IMR-90 (cell line): Measurements from ENCODE around the gene SMIM26. TPM values are rescaled to one million over a fixed set of nuclear protein-coding genes. Genes with fewer than 3 reads are reported as not detected.

Experiments used
- ATAC-seq: fragments of 200-7000 bp; cut with Tn5 transposase; 2 replicates; pipeline ENCODE4 v1.9.1; 2020; ENCODE audit warnings: low read depth, mild to moderate bottlenecking, moderate library complexity
- BruUV-seq: library from RNA; stranded (reverse); fragments of 400-500 nt; replicated peaks from 2 replicates; lab custom pipeline; 2021; lab: Mats Ljungman, UMichigan
- CTCF ChIA-PET: fragments of 300-600 bp; formaldehyde crosslinking; extraction: SDS; loops from one replicate; lab custom pipeline; 2021; ENCODE audit warnings: antibody characterized with exemption; lab: Yijun Ruan, JAX
- POLR2A ChIA-PET: fragments of 300-600 bp; sonication (Branson Sonifier 250); formaldehyde crosslinking; loops from one replicate; lab custom pipeline; 2022; ENCODE audit warnings: antibody characterized with exemption; ENCODE audit not compliant: unreplicated experiment; lab: Charles Lee
- DNase-seq: peaks from one replicate; pipeline ENCODE4 v3.0.0; 2013
- H2AFZ ChIP-seq: replicated peaks from 2 replicates; pipeline ENCODE3; 2013; ENCODE audit warnings: low read length, mild to moderate bottlenecking; ENCODE audit not compliant: poor library complexity
- H2AK5ac ChIP-seq: 2 replicates; pipeline ENCODE4 v1.6.1; 2013; ENCODE audit warnings: low read depth, low read length, inconsistent platforms
- H2AK9ac ChIP-seq: replicated peaks from 2 replicates; pipeline ENCODE3; 2013; ENCODE audit warnings: mild to moderate bottlenecking, low read depth, low read length, moderate library complexity; ENCODE audit not compliant: poor library complexity
- H2BK120ac ChIP-seq: 2 replicates; pipeline ENCODE4 v1.6.1; 2013; ENCODE audit warnings: low read depth, low read length, inconsistent platforms
- H2BK15ac ChIP-seq: 3 replicates; pipeline ENCODE4 v1.6.1; 2013; ENCODE audit warnings: low read depth, low read length, inconsistent platforms
- H2BK20ac ChIP-seq: 2 replicates; pipeline ENCODE4 v1.6.1; 2013; ENCODE audit warnings: low read depth, mild to moderate bottlenecking, inconsistent platforms, low read length, moderate library complexity
- H2BK5ac ChIP-seq: 2 replicates; pipeline ENCODE4 v1.6.1; 2013; ENCODE audit warnings: mild to moderate bottlenecking, low read depth, low read length, inconsistent platforms; ENCODE audit not compliant: poor library complexity, severe bottlenecking
- H3K14ac ChIP-seq: replicated peaks from 2 replicates; pipeline ENCODE4 v1.6.1; 2013; ENCODE audit warnings: low read depth, low read length, inconsistent platforms
- H3K18ac ChIP-seq: 2 replicates; pipeline ENCODE4 v1.6.1; 2013; ENCODE audit warnings: low read depth, low read length, control low read depth
- H3K23ac ChIP-seq: 2 replicates; pipeline ENCODE4 v1.6.1; 2013; ENCODE audit warnings: low read depth, low read length, inconsistent platforms
- H3K27ac ChIP-seq: 2 replicates; pipeline ENCODE4 v1.5.1; 2013; ENCODE audit warnings: mild to moderate bottlenecking, control low read depth, low read length; ENCODE audit not compliant: insufficient read depth
- H3K27me3 ChIP-seq: 2 replicates; pipeline ENCODE4 v1.6.1; 2013; ENCODE audit warnings: low read length; ENCODE audit not compliant: control insufficient read depth, insufficient read depth
- H3K36me3 ChIP-seq: 2 replicates; pipeline ENCODE4 v1.6.1; 2013; ENCODE audit warnings: low read length, mixed read lengths; ENCODE audit not compliant: control insufficient read depth, insufficient read depth
- H3K4ac ChIP-seq: 2 replicates; pipeline ENCODE4 v1.6.1; 2013; ENCODE audit warnings: low read depth, low read length, inconsistent platforms
- H3K4me1 ChIP-seq: 2 replicates; pipeline ENCODE4 v1.6.1; 2013; ENCODE audit warnings: low read length, mixed read lengths; ENCODE audit not compliant: control insufficient read depth, insufficient read depth
- H3K4me2 ChIP-seq: 2 replicates; pipeline ENCODE4 v1.6.1; 2013; ENCODE audit warnings: low read depth, mild to moderate bottlenecking, control low read depth, low read length, moderate library complexity
- H3K4me3 ChIP-seq: 2 replicates; pipeline ENCODE4 v1.5.1; 2013; ENCODE audit warnings: low read depth, mild to moderate bottlenecking, control low read depth, low read length, moderate library complexity; ENCODE audit not compliant: insufficient read depth
- H3K56ac ChIP-seq: 2 replicates; pipeline ENCODE4 v1.6.1; 2013; ENCODE audit warnings: low read length, inconsistent platforms; ENCODE audit not compliant: insufficient read depth; ENCODE audit errors: extremely low read depth
- H3K79me1 ChIP-seq, 2 experiments: 2 replicates each; pipeline ENCODE4 v1.6.1; 2013; ENCODE audit warnings: low read length in 2 of 2, inconsistent platforms in 1 of 2, low read depth in 1 of 2
- H3K9ac ChIP-seq: 2 replicates; pipeline ENCODE4 v1.6.1; 2013; ENCODE audit warnings: low read depth, low read length, control low read depth
- H3K9me1 ChIP-seq: 2 replicates; pipeline ENCODE4 v1.6.1; 2013; ENCODE audit warnings: low read length, inconsistent platforms; ENCODE audit not compliant: insufficient read depth
- H3K9me3 ChIP-seq: 2 replicates; pipeline ENCODE4 v1.6.1; 2013; ENCODE audit warnings: low read length; ENCODE audit not compliant: control insufficient read depth, insufficient read depth
- H4K20me1 ChIP-seq: 2 replicates; pipeline ENCODE4 v1.6.1; 2013; ENCODE audit warnings: low read length, inconsistent platforms; ENCODE audit not compliant: insufficient read depth
- H4K5ac ChIP-seq: 2 replicates; pipeline ENCODE4 v1.6.1; 2013; ENCODE audit warnings: mild to moderate bottlenecking, low read depth, low read length, control low read depth
- H4K8ac ChIP-seq, 2 experiments: 2 replicates each; pipeline ENCODE4 v1.6.1; 2013; ENCODE audit warnings: low read depth in 2 of 2, low read length in 2 of 2, control low read depth in 1 of 2, inconsistent platforms in 1 of 2
- H4K91ac ChIP-seq: 2 replicates; pipeline ENCODE4 v1.6.1; 2013; ENCODE audit warnings: low read depth, low read length, inconsistent platforms; ENCODE audit not compliant: insufficient read depth
- BHLHE40 ChIP-seq: fragments of 150-350 bp; IDR thresholded peaks from 2 replicates; pipeline ENCODE4 v1.6.1; 2016; ENCODE audit warnings: mild to moderate bottlenecking, low read depth, low read length
- CHD1 ChIP-seq: IDR thresholded peaks from 2 replicates; pipeline ENCODE4 v1.6.1; 2012; ENCODE audit warnings: low read depth, low read length, improper control_type of control experiment
- ELK1 ChIP-seq: fragments of 150-350 bp; IDR thresholded peaks from 2 replicates; pipeline ENCODE4 v1.6.1; 2016; ENCODE audit warnings: low read depth, mild to moderate bottlenecking, low read length, moderate library complexity, borderline replicate concordance
- FOS ChIP-seq: fragments of 150-350 bp; IDR thresholded peaks from 2 replicates; pipeline ENCODE4 v1.6.1; 2016; ENCODE audit warnings: low read depth, low read length
- MAFK ChIP-seq: IDR thresholded peaks from 2 replicates; pipeline ENCODE4 v1.6.1; 2012; ENCODE audit warnings: low read depth, low read length, improper control_type of control experiment
- MAZ ChIP-seq: IDR thresholded peaks from 2 replicates; pipeline ENCODE4 v1.6.1; 2012; ENCODE audit warnings: low read depth, mild to moderate bottlenecking, low read length, improper control_type of control experiment, moderate library complexity, borderline replicate concordance
- MXI1 ChIP-seq: IDR thresholded peaks from 2 replicates; pipeline ENCODE4 v1.6.1; 2012; ENCODE audit warnings: low read depth, mild to moderate bottlenecking, low read length, moderate library complexity, borderline replicate concordance
- POLR2A ChIP-seq: IDR thresholded peaks from 2 replicates; pipeline ENCODE4 v1.6.1; 2012; ENCODE audit warnings: mild to moderate bottlenecking, low read depth, low read length
- RCOR1 ChIP-seq: IDR thresholded peaks from 2 replicates; pipeline ENCODE4 v1.6.1; 2012; ENCODE audit warnings: mild to moderate bottlenecking, low read length, improper control_type of control experiment; ENCODE audit not compliant: insufficient replicate concordance
- RFX5 ChIP-seq: IDR thresholded peaks from 2 replicates; pipeline ENCODE4 v1.8.0; 2012; ENCODE audit warnings: low read depth, mild to moderate bottlenecking, low read length, moderate library complexity
- SMC3 ChIP-seq: fragments of 150-350 bp; IDR thresholded peaks from 2 replicates; pipeline ENCODE4 v1.6.1; 2016; ENCODE audit warnings: low read depth, mild to moderate bottlenecking, antibody characterized with exemption, low read length, moderate library complexity
- USF2 ChIP-seq: fragments of 150-350 bp; IDR thresholded peaks from 2 replicates; pipeline ENCODE4 v1.6.1; 2017; ENCODE audit warnings: mild to moderate bottlenecking, antibody characterized with exemption, low read length, low read depth
- WGBS, 2 experiments: methylation state at CpG; one replicate each; pipeline versions ENCODE4 v1.1.5 to v1.1.7; 2013; ENCODE audit warnings: missing lambda C conversion rate in 2 of 2; ENCODE audit not compliant: insufficient read length in 1 of 2; ENCODE audit errors: extremely low coverage in 2 of 2; 5-methylcytosine and 5-hydroxymethylcytosine counted together
- dilution Hi-C: fragments of 300-500 bp; cut with HindIII; formaldehyde crosslinking; loops from one replicate; pipeline ENCODE4 v1.14.3; 2018; ENCODE audit warnings: low sequenced_read_pairs; ENCODE audit not compliant: unreplicated experiment
- in situ Hi-C: fragments of 300-500 bp; cut with MboI; formaldehyde crosslinking; loops from 3 replicates; pipeline ENCODE4 v1.14.3; 2019; ENCODE audit warnings: low sequenced_read_pairs, inconsistent platforms, mixed read lengths
- intact Hi-C: fragments of 100-400 bp; cut with micrococcal nuclease; formaldehyde crosslinking; loops from 2 replicates; pipeline ENCODE4 v1.10.0; 2022
- polyA plus RNA-seq, 3 experiments: library from polyadenylated mRNA; depleted of rRNA; stranded (reverse); fragments of >200 nt; gene quantifications; 2 replicates each; pipeline ENCODE4 v1.2.3, GENCODE V29; 2012; ENCODE audit warnings: low replicate concordance in 1 of 3
- total RNA-seq: library from RNA; depleted of rRNA; stranded (reverse); fragments of >200 nt; gene quantifications from 2 replicates; pipeline ENCODE4 v1.2.3, GENCODE V29; 2012
- TF ChIP-seq, protein P1 (sequence below): conservative IDR thresholded peaks from 2 replicates; pipeline ENCODE4 v1.5.1; 2012; ENCODE audit warnings: mild to moderate bottlenecking, low read depth, low read length, improper control_type of control experiment

Gene SMIM26
- total and polyA plus RNA-seq, 2 of the 4 experiments (the other 2 are of a cell fraction), result 42.8 to 45.7 TPM

DNA sequence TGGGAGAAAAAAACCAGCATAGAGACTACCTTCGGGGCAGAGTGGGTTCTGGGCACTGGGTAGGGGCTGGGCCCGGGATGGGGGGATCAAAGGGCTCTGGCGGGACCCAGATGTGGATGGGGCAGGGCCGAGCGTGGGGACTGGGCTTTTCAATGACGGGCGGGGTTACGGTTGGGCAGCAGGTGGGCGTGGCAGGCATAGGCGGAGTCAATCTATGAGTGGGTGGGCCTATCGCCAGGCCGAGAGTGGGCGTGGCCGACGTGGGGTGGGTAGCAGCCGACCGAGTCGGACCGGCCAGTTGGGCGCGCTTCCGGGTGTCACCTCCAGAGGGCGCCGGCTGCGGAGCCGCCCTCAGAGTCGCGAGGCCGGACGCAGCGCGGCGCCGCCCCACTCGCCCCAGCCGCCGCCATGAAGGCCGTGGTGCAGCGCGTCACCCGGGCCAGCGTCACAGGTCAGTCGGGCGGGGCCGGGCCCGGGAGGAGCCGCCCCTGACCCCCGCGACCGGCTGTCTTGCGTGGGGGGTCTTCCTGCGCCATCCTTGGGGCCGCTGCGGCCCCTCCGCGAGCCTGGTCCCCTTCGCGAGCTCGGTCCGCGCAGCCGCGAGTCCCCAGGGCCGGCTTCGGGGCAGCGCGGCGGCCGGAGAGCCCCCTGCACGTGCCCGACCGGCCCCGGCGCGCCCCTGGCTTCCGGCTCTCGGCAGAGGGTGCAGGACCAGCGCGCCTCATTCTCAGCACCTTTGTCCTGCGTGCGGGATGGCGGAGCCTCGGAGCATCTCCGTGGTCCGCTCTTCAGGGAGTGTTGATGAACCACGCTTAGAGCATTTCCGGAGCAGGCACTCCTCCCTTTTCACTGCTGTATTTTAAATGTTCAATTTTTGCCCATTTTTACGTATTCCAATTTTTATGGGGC lies 20.7 kb downstream of the SMIM26 start, which contains the start of gene DTD1:
Gene DTD1, plus strand, starts transcription at position 390 of the 909 bp plus-strand sequence. Its CDS starts 19 bp downstream, at position 409.
- Histone ChIP-seq H4K91ac (peak within 1 kb of the TSS; percentile 53; the same call in 1 of the 2 replicates), H3K56ac (no peak within 1 kb of the TSS), H2BK5ac (peak within 1 kb of the TSS; percentile 3), H4K8ac (peak within 1 kb of the TSS; percentile 46 to 85), H3K4me2 (peak within 1 kb of the TSS; percentile 68), H3K27ac (peak within 1 kb of the TSS; percentile 41), H3K4me1 (no peaks in the 10 kb centered on the region), H2AK5ac (no peak within 1 kb of the TSS), H3K9me3 (no peaks in the 10 kb centered on the region), H3K9me1 (no peaks in the 10 kb centered on the region; the same call in 1 of the 2 replicates), H2AFZ (peak within 1 kb of the TSS; percentile 93), H2BK120ac (no peak within 1 kb of the TSS; the same call in 1 of the 2 replicates), H3K4me3 (peak within 1 kb of the TSS; percentile 75), H3K9ac (peak within 1 kb of the TSS; percentile 72), H3K36me3 (no peaks in the 10 kb centered on the region), H3K79me1 (peaks cover 7 to 24% of the 10 kb centered on the region in 2 experiments; a peak in 2 of 4 replicates), H3K4ac (peak within 1 kb of the TSS; percentile 69), H2AK9ac (peak within 1 kb of the TSS; percentile 96), H2BK20ac (no peak within 1 kb of the TSS), H3K14ac (peak within 1 kb of the TSS; percentile 74), H4K20me1 (no peaks in the 10 kb centered on the region), H2BK15ac (no peak within 1 kb of the TSS), H3K23ac (peak within 1 kb of the TSS; percentile 86), H4K5ac (peak within 1 kb of the TSS; percentile 13), H3K18ac (no peak within 1 kb of the TSS), H3K27me3 (no peaks in the 10 kb centered on the region)
- BruUV-seq, result no TSS peak
- ATAC-seq (peak; percentile 97), DNase-seq (peak; percentile 81)
- dilution Hi-C loops, result no loop called here
- WGBS, 2 experiments, result 0% methylated on average over 50 of the region's 88 CpGs; no CpG with 5 or more reads in 1 of the 2 experiments
- intact Hi-C loops, result loop anchor here (5.0 kb wide), 1 partner anchor 994 kb away; no protein-coding TSS in a partner anchor
- in situ Hi-C loops, result no loop called here
- CTCF ChIA-PET, result no interaction called here
- POLR2A ChIA-PET, result no interaction called here
- TF ChIP-seq FOS, result no peak
- no peak for TF ChIP-seq RCOR1
- TF ChIP-seq ELK1, result no peak
- TF ChIP-seq RFX5, result no peak
- peak; percentile 29; the same call in 1 of the 2 replicates for TF ChIP-seq USF2
- peak; percentile 49; the same call in 1 of the 2 replicates for TF ChIP-seq MXI1
- no peak for TF ChIP-seq SMC3
- TF ChIP-seq, protein P1, sequence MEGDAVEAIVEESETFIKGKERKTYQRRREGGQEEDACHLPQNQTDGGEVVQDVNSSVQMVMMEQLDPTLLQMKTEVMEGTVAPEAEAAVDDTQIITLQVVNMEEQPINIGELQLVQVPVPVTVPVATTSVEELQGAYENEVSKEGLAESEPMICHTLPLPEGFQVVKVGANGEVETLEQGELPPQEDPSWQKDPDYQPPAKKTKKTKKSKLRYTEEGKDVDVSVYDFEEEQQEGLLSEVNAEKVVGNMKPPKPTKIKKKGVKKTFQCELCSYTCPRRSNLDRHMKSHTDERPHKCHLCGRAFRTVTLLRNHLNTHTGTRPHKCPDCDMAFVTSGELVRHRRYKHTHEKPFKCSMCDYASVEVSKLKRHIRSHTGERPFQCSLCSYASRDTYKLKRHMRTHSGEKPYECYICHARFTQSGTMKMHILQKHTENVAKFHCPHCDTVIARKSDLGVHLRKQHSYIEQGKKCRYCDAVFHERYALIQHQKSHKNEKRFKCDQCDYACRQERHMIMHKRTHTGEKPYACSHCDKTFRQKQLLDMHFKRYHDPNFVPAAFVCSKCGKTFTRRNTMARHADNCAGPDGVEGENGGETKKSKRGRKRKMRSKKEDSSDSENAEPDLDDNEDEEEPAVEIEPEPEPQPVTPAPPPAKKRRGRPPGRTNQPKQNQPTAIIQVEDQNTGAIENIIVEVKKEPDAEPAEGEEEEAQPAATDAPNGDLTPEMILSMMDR, result peak; percentile 62
- TF ChIP-seq CHD1, result no peak
- peak; percentile 94 for TF ChIP-seq BHLHE40
- peak; percentile 56; the same call in 1 of the 2 replicates for TF ChIP-seq MAZ
- TF ChIP-seq MAFK, result no peak
- TF ChIP-seq POLR2A, result peak; percentile 50; the same call in 1 of the 2 replicates
